T-helper 2 cell (primary cell): ENCODE data around the gene EEF2K.

Experiments
- DNase-seq, 5 experiments: peaks; one replicate each; pipeline versions ENCODE4 v3.0.0 to v3.0.0-alpha.2; 2012 to 2022

Gene EEF2K

GRCh38 chr16:22253272-22253671, 47.2 kb downstream of the EEF2K start:
- no peak for DNase-seq

GRCh38 chr16:22255335-22255734, 49.3 kb downstream of the EEF2K start:
- no peak for DNase-seq

- DNase-seq = no peak
Measured at GRCh38 chr16:22257440-22257839, 51.4 kb downstream of the EEF2K start.

GRCh38 chr16:22260490-22260889, 54.4 kb downstream of the EEF2K start:
- DNase-seq = no peak

- peak in 1 of 5 experiments; percentile 41 for DNase-seq
Measured at GRCh38 chr16:22262460-22262859, 56.4 kb downstream of the EEF2K start.

- DNase-seq = peak in 1 of 5 experiments; percentile 27
Measured at GRCh38 chr16:22264786-22265185, 58.7 kb downstream of the EEF2K start.

GRCh38 chr16:22265351-22265750, 59.3 kb downstream of the EEF2K start:
- DNase-seq = no peak

- DNase-seq = no peak
Measured at GRCh38 chr16:22266546-22266945, 60.5 kb downstream of the EEF2K start.

GRCh38 chr16:22267764-22268163, 61.7 kb downstream of the EEF2K start:
- no peak for DNase-seq

GRCh38 chr16:22270525-22270924, 64.4 kb downstream of the EEF2K start:
- DNase-seq = peak in 1 of 5 experiments; percentile 14

- DNase-seq = no peak
Measured at GRCh38 chr16:22272870-22273650, 67.0 kb downstream of the EEF2K start.

GRCh38 chr16:22274916-22275315, 68.8 kb downstream of the EEF2K start:
- no peak for DNase-seq

- no peak for DNase-seq
Measured at GRCh38 chr16:22278441-22279230, 72.6 kb downstream of the EEF2K start.

- no peak for DNase-seq
Measured at GRCh38 chr16:22282254-22282892, 76.3 kb downstream of the EEF2K start.

GRCh38 chr16:22284637-22285036, 78.6 kb downstream of the EEF2K start:
- no peak for DNase-seq

- no peak for DNase-seq
Measured at GRCh38 chr16:22285080-22285479, 79.0 kb downstream of the EEF2K start.

- no peak for DNase-seq
Measured at GRCh38 chr16:22291020-22291419, 84.9 kb downstream of the EEF2K start.

GRCh38 chr16:22291860-22292318, 85.8 kb downstream of the EEF2K start:
- DNase-seq = no peak

- DNase-seq = no peak
Measured at GRCh38 chr16:22292320-22292719, 86.2 kb downstream of the EEF2K start.

GRCh38 chr16:22293137-22294106, 87.3 kb downstream of the EEF2K start:
- no peak for DNase-seq

- DNase-seq = peak in 1 of 5 experiments; percentile 12
Measured at GRCh38 chr16:22296225-22297113, 90.4 kb downstream of the EEF2K start.
